ENCODE measurements around the gene CD72. TPM values are rescaled to one million over a fixed set of nuclear protein-coding genes. Genes with fewer than 3 reads are reported as not detected.

The CD72 gene
- total and polyA plus RNA-seq, 2 donors (not counting 1 experiment from before 2014, with no cell fraction given) = 1.00 to 2.8 TPM

GRCh38 chr9:35619800-35620158 lies 1.6 kb upstream of the CD72 start:
- Histone ChIP-seq H3K4me2 (ENCODE audit: extremely low read depth, insufficient read depth, low read length) (no peak overlapping the region), H3K79me2 (ENCODE audit: control insufficient read depth, insufficient read depth, low read length) (no peaks in the 10 kb centered on the region), H2AFZ (ENCODE audit: low read length) (no peak overlapping the region), H3K9me3 (ENCODE audit: control insufficient read depth, insufficient read depth, low read depth, low read length) (no peaks in the 10 kb centered on the region), H3K36me3 (ENCODE audit: control insufficient read depth, insufficient read depth, low read length) (no peaks in the 10 kb centered on the region), H4K20me1 (ENCODE audit: control insufficient read depth, extremely low read depth, insufficient read depth, low read length) (no peaks in the 10 kb centered on the region), H3K4me1 (ENCODE audit: control insufficient read depth, extremely low read depth, insufficient read depth, low read length) (no peaks in the 10 kb centered on the region), H3K27me3 (ENCODE audit: control insufficient read depth, insufficient read depth, low read length) (peaks cover 28% of the 10 kb centered on the region), H3K4me3 (replicated peaks in 1 of 4; ENCODE audit: control extremely low read depth in 1 of 4, insufficient read depth in 1 of 4, low read depth in 3 of 4, low read length in 4 of 4) (no peak overlapping the region), H3K27ac (ENCODE audit: insufficient read depth, low read length) (no peak overlapping the region), H3K9ac (ENCODE audit: insufficient read depth, low read length) (no peak overlapping the region)
- TF ChIP-seq CTCF (conservative IDR thresholded peaks at IDR 0.05 in 1 of 2, IDR thresholded peaks at IDR 0.05 in 1 of 2; ENCODE audit: low read depth in 1 of 2, low read length in 2 of 2) = no peak
- TF ChIP-seq EZH2 (IDR thresholded peaks at IDR 0.05; ENCODE audit: low read length, missing control alignments) = no peak
- no peak for DNase-seq (ENCODE audit: low read depth in 2 of 2)

GRCh38 chr9:35618854-35619799 lies 914 bp upstream of the CD72 start:
- Histone ChIP-seq H3K27me3 (ENCODE audit: control insufficient read depth, insufficient read depth, low read length) (peaks cover 29% of the 10 kb centered on the region), H3K4me1 (ENCODE audit: control insufficient read depth, extremely low read depth, insufficient read depth, low read length) (no peaks in the 10 kb centered on the region), H3K4me3 (replicated peaks in 1 of 4; ENCODE audit: control extremely low read depth in 1 of 4, insufficient read depth in 1 of 4, low read depth in 3 of 4, low read length in 4 of 4) (no peak overlapping the region), H3K27ac (ENCODE audit: insufficient read depth, low read length) (no peak overlapping the region), H3K9ac (ENCODE audit: insufficient read depth, low read length) (no peak overlapping the region), H3K79me2 (ENCODE audit: control insufficient read depth, insufficient read depth, low read length) (no peaks in the 10 kb centered on the region), H2AFZ (ENCODE audit: low read length) (no peak overlapping the region), H4K20me1 (ENCODE audit: control insufficient read depth, extremely low read depth, insufficient read depth, low read length) (no peaks in the 10 kb centered on the region), H3K4me2 (ENCODE audit: extremely low read depth, insufficient read depth, low read length) (no peak overlapping the region), H3K36me3 (ENCODE audit: control insufficient read depth, insufficient read depth, low read length) (no peaks in the 10 kb centered on the region), H3K9me3 (ENCODE audit: control insufficient read depth, insufficient read depth, low read depth, low read length) (no peaks in the 10 kb centered on the region)
- TF ChIP-seq CTCF (conservative IDR thresholded peaks at IDR 0.05 in 1 of 2, IDR thresholded peaks at IDR 0.05 in 1 of 2; ENCODE audit: low read depth in 1 of 2, low read length in 2 of 2) (no peak), EZH2 (IDR thresholded peaks at IDR 0.05; ENCODE audit: low read length, missing control alignments) (no peak)
- peak in 1 of 2 donors; percentile 51 for DNase-seq (ENCODE audit: low read depth in 2 of 2)

GRCh38 chr9:35617548-35617947 lies 665 bp downstream of the CD72 start:
- Histone ChIP-seq H3K4me3 (replicated peaks in 1 of 4; ENCODE audit: control extremely low read depth in 1 of 4, insufficient read depth in 1 of 4, low read depth in 3 of 4, low read length in 4 of 4) (peak overlapping the region in 1 of 4 experiments; percentile 44), H4K20me1 (ENCODE audit: control insufficient read depth, extremely low read depth, insufficient read depth, low read length) (no peaks in the 10 kb centered on the region), H3K9me3 (ENCODE audit: control insufficient read depth, insufficient read depth, low read depth, low read length) (no peaks in the 10 kb centered on the region), H3K9ac (ENCODE audit: insufficient read depth, low read length) (no peak overlapping the region), H3K36me3 (ENCODE audit: control insufficient read depth, insufficient read depth, low read length) (no peaks in the 10 kb centered on the region), H3K27ac (ENCODE audit: insufficient read depth, low read length) (no peak overlapping the region), H3K27me3 (ENCODE audit: control insufficient read depth, insufficient read depth, low read length) (peaks cover 29% of the 10 kb centered on the region), H3K4me2 (ENCODE audit: extremely low read depth, insufficient read depth, low read length) (peak overlapping the region; percentile 62), H3K79me2 (ENCODE audit: control insufficient read depth, insufficient read depth, low read length) (no peaks in the 10 kb centered on the region), H2AFZ (ENCODE audit: low read length) (peak overlapping the region; percentile 73), H3K4me1 (ENCODE audit: control insufficient read depth, extremely low read depth, insufficient read depth, low read length) (no peaks in the 10 kb centered on the region)
- TF ChIP-seq CTCF (conservative IDR thresholded peaks at IDR 0.05 in 1 of 2, IDR thresholded peaks at IDR 0.05 in 1 of 2; ENCODE audit: low read depth in 1 of 2, low read length in 2 of 2) = no peak
- TF ChIP-seq EZH2 (IDR thresholded peaks at IDR 0.05; ENCODE audit: low read length, missing control alignments) = no peak
- no peak for DNase-seq (ENCODE audit: low read depth in 2 of 2)
